Activated naive CD4-positive, alpha-beta T cell treated with anti-CD3 and anti-CD28 coated beads, Interleukin-2, amount 50 U/mL, for 16 hours (primary cell): ENCODE results near the gene TEX13D.
"Not testable (repeated sequence)": the region's sequence is repeated elsewhere in the genome, so short reads cannot be mapped to it uniquely, and the experiment has no call there.

Source experiments
- DNase-seq: peaks from one replicate; pipeline ENCODE4 v3.0.0-alpha.2; 2020

The TEX13D gene

GRCh38 chrX:124332481-124333424 lies at the start of gene TEX13D:
TSS of gene TEX13D (plus strand) at chrX:124332660. CDS start at chrX:124332918, 258 bp downstream.
- no peak for DNase-seq

- no peak for DNase-seq
Observed at GRCh38 chrX:124289443-124289842, 43.0 kb upstream of the TEX13D start.

GRCh38 chrX:124293810-124294209 lies 38.6 kb upstream of the TEX13D start:
- no peak for DNase-seq

- not testable (repeated sequence) for DNase-seq
Observed at GRCh38 chrX:124299323-124299722, 33.1 kb upstream of the TEX13D start.

- no peak for DNase-seq
Observed at GRCh38 chrX:124300405-124300804, 32.1 kb upstream of the TEX13D start.

- no peak for DNase-seq
Observed at GRCh38 chrX:124307253-124307907, 25.1 kb upstream of the TEX13D start.

- no peak for DNase-seq
Observed at GRCh38 chrX:124325732-124326131, 6.7 kb upstream of the TEX13D start.

- DNase-seq: no peak
Observed at GRCh38 chrX:124328765-124329164, 3.7 kb upstream of the TEX13D start.

- no peak for DNase-seq
Observed at GRCh38 chrX:124333862-124334261, 1.4 kb downstream of the TEX13D start.

GRCh38 chrX:124334555-124334954 lies 2.1 kb downstream of the TEX13D start:
- DNase-seq: not testable (repeated sequence)

- DNase-seq: no peak
Observed at GRCh38 chrX:124335598-124335997, 3.1 kb downstream of the TEX13D start.

- DNase-seq: no peak
Observed at GRCh38 chrX:124337916-124338315, 5.5 kb downstream of the TEX13D start.

GRCh38 chrX:124338733-124339514 lies 6.5 kb downstream of the TEX13D start:
- no peak for DNase-seq

- DNase-seq: no peak
Observed at GRCh38 chrX:124341396-124342132, 9.1 kb downstream of the TEX13D start.

GRCh38 chrX:124342174-124342867 lies 9.9 kb downstream of the TEX13D start:
- DNase-seq: no peak

- no peak for DNase-seq
Observed at GRCh38 chrX:124343016-124343415, 10.6 kb downstream of the TEX13D start.

GRCh38 chrX:124344246-124344645 lies 11.8 kb downstream of the TEX13D start:
- no peak for DNase-seq

- DNase-seq: no peak
Observed at GRCh38 chrX:124346117-124346876, 13.8 kb downstream of the TEX13D start, which contains the start of gene SH2D1A. TSS of gene SH2D1A (plus strand) at chrX:124346563. CDS start at chrX:124346643, 80 bp downstream.

- no peak for DNase-seq
Observed at GRCh38 chrX:124346877-124347241, 14.4 kb downstream of the TEX13D start.

- DNase-seq: peak; percentile 34
Observed at GRCh38 chrX:124347242-124347641, 14.8 kb downstream of the TEX13D start.

- no peak for DNase-seq
Observed at GRCh38 chrX:124348182-124348581, 15.7 kb downstream of the TEX13D start.
